Neural progenitor cell (in vitro differentiated cells): ENCODE measurements around the gene SLC17A7.

Experiments
- CTCF ChIP-seq: fragments of 200-600 bp; sonication (generic); IDR thresholded peaks from 2 replicates; pipeline ENCODE4 v1.5.1; 2017; ENCODE audit warnings: antibody characterized with exemption, mild to moderate bottlenecking
- EZH2 ChIP-seq: fragments of 200-600 bp; sonication (generic); IDR thresholded peaks from 2 replicates; pipeline ENCODE4 v1.6.1; 2017; ENCODE audit warnings: antibody characterized with exemption, mild to moderate bottlenecking, moderate library complexity
- EZH2phosphoT487 ChIP-seq: fragments of 200-600 bp; sonication (generic); IDR thresholded peaks from 2 replicates; pipeline ENCODE4 v1.6.1; 2017; ENCODE audit warnings: antibody characterized with exemption

- TF ChIP-seq CTCF = no peak
- no peak for TF ChIP-seq EZH2
- no peak for TF ChIP-seq EZH2phosphoT487
Measured at GRCh38 chr19:49463960-49464740, 22.8 kb upstream of the SLC17A7 start.
